Measurements from ENCODE around the gene SH3RF2. TPM values are rescaled to one million over a fixed set of nuclear protein-coding genes. Genes with fewer than 3 reads are reported as not detected.
"Not testable (repeated sequence)": the region's sequence is repeated elsewhere in the genome, so short reads cannot be mapped to it uniquely, and the experiment has no call there.

SH3RF2 gene
- total RNA-seq, 2 experiments from 2014 or later: not detected

DNA sequence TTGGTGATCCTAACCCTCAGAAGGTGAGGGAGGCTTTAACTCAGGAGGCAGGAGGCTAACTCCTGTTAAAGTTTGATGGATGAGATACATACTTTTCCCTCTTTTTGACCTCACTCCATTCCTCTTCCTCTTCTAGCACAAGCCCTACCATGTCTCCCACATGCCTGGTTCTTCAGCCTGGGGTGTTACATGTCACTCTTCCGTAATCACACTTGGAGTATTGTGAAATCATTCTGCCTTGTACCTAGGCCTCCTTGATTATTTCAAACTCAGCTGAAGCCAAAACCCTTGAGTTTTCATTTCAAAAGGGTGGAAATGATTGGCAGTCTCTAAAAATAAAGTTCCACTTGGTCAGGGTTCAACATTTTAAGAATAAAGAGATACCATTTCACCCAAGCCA, 167.2 kb downstream of the SH3RF2 start:
- Histone ChIP-seq H3K36me3 (ENCODE audit: insufficient read depth, low read length) (peaks cover 9% of the 10 kb centered on the region; the same call in 1 of the 2 replicates), H3K4me2 (ENCODE audit: low read length) (no peak overlapping the region), H3K4me1 (ENCODE audit: insufficient read depth, low read length, poor library complexity, severe bottlenecking) (peaks cover 26% of the 10 kb centered on the region), H3K9me2 (ENCODE audit: insufficient read depth, low read length) (no peaks in the 10 kb centered on the region), H3K4me3 (ENCODE audit: low read depth, low read length, poor library complexity, severe bottlenecking) (no peak overlapping the region), H3K9me3 (ENCODE audit: low read length) (no peaks in the 10 kb centered on the region), H3K27ac (ENCODE audit: low read depth, low read length, poor library complexity, severe bottlenecking) (no peak overlapping the region), H4K20me1 (ENCODE audit: insufficient read depth, low read length) (no peaks in the 10 kb centered on the region), H3K79me2 (ENCODE audit: insufficient read depth, low read depth, low read length) (no peaks in the 10 kb centered on the region), H2AFZ (ENCODE audit: low read length) (no peak overlapping the region)
- DNase-seq (ENCODE audit: low spot score): no peak
- TF ChIP-seq, protein P1, sequence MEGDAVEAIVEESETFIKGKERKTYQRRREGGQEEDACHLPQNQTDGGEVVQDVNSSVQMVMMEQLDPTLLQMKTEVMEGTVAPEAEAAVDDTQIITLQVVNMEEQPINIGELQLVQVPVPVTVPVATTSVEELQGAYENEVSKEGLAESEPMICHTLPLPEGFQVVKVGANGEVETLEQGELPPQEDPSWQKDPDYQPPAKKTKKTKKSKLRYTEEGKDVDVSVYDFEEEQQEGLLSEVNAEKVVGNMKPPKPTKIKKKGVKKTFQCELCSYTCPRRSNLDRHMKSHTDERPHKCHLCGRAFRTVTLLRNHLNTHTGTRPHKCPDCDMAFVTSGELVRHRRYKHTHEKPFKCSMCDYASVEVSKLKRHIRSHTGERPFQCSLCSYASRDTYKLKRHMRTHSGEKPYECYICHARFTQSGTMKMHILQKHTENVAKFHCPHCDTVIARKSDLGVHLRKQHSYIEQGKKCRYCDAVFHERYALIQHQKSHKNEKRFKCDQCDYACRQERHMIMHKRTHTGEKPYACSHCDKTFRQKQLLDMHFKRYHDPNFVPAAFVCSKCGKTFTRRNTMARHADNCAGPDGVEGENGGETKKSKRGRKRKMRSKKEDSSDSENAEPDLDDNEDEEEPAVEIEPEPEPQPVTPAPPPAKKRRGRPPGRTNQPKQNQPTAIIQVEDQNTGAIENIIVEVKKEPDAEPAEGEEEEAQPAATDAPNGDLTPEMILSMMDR (conservative IDR thresholded peaks at IDR 0.05; ENCODE audit: low read length): no peak
- no peak for TF ChIP-seq EZH2phosphoT487 (IDR thresholded peaks at IDR 0.05; ENCODE audit: borderline replicate concordance, low read depth, low read length)
- ChIA-PET POLR2A (no interaction called here), CTCF (ENCODE audit: unreplicated experiment) (no interaction called here)
- intact Hi-C loops (cut with micrococcal nuclease; ENCODE audit: unreplicated experiment): no loop called here
- no TSS peak for BruUV-seq (replicated peaks)

DNA sequence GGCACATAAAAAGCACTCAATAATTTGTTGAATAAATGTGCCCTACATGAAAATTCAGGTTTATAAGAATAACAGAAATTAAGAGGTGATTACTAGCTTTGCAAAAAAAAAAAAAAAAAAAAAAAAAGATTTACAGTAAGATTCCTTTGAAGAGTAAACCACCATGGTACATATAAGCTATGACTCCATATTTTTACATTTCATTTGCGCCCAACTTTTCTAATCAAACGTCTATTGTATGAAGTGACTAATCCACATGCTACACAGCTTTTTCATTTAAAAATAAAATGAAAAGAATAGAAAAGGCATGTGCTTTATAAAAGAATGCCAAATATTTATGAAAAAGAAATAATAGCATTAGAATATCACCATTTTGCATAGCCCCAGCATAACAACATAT, 169.1 kb downstream of the SH3RF2 start, which contains the start of gene PLAC8L1:
Gene PLAC8L1 (minus strand): TSS at position 101 of the 400 bp plus-strand sequence. CDS start 1,266 bp downstream, outside the sequence.
- Histone ChIP-seq H3K79me2 (ENCODE audit: insufficient read depth, low read depth, low read length) (no peaks in the 10 kb centered on the region), H4K20me1 (ENCODE audit: insufficient read depth, low read length) (no peaks in the 10 kb centered on the region), H3K9me2 (ENCODE audit: insufficient read depth, low read length) (no peaks in the 10 kb centered on the region), H3K4me1 (ENCODE audit: insufficient read depth, low read length, poor library complexity, severe bottlenecking) (peaks cover 26% of the 10 kb centered on the region), H3K4me3 (ENCODE audit: low read depth, low read length, poor library complexity, severe bottlenecking) (no peak within 1 kb of the TSS), H3K9me3 (ENCODE audit: low read length) (no peaks in the 10 kb centered on the region), H2AFZ (ENCODE audit: low read length) (no peak within 1 kb of the TSS), H3K36me3 (ENCODE audit: insufficient read depth, low read length) (peaks cover 9% of the 10 kb centered on the region; the same call in 1 of the 2 replicates), H3K4me2 (ENCODE audit: low read length) (no peak within 1 kb of the TSS), H3K27ac (ENCODE audit: low read depth, low read length, poor library complexity, severe bottlenecking) (no peak within 1 kb of the TSS)
- DNase-seq (ENCODE audit: low spot score): no peak
- TF ChIP-seq, protein P1 (conservative IDR thresholded peaks at IDR 0.05; ENCODE audit: low read length): no peak
- no peak for TF ChIP-seq EZH2phosphoT487 (IDR thresholded peaks at IDR 0.05; ENCODE audit: borderline replicate concordance, low read depth, low read length)
- ChIA-PET CTCF (ENCODE audit: unreplicated experiment) (no interaction called here), POLR2A (interaction anchor here (0.6 to 1.3 kb wide), 7 partner anchors 8 to 1126 kb away, joined by 3 to 4 read pairs (median 3); no protein-coding TSS in a partner anchor)
- no TSS peak for BruUV-seq (replicated peaks)
- intact Hi-C loops (cut with micrococcal nuclease; ENCODE audit: unreplicated experiment): no loop called here

DNA sequence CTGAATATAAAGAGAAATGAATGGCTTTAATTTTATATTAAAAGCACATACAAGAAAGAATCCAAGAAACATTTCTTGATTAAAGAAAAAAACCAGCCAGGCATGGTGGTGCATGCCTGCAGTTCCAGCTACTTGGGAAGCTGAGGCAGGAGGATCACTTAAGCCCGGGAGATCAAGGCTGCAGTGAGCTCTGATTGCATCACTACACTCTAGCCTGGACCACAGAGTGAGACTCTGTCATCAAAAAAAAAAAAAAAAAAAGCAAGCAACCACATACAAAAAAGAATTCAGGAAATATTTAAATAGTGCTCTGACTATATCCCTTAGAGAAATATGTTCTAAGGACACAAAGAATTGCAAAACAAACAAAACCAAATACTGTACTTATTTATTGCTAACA, 171.5 kb downstream of the SH3RF2 start:
- no peak for TF ChIP-seq EZH2phosphoT487 (IDR thresholded peaks at IDR 0.05; ENCODE audit: borderline replicate concordance, low read depth, low read length)
- TF ChIP-seq, protein P1 (conservative IDR thresholded peaks at IDR 0.05; ENCODE audit: low read length): no peak
- ChIA-PET POLR2A (interaction anchor here (0.6 to 2.9 kb wide), 6 partner anchors 12 to 416 kb away, joined by 3 to 15 read pairs (median 4); no protein-coding TSS in a partner anchor), CTCF (ENCODE audit: unreplicated experiment) (no interaction called here)
- intact Hi-C loops (cut with micrococcal nuclease; ENCODE audit: unreplicated experiment): loop anchor here (2.0 kb wide), 1 partner anchor 31 kb away; no protein-coding TSS in a partner anchor
- no peak overlapping the region for H3K27ac ChIP-seq (ENCODE audit: low read depth, low read length, poor library complexity, severe bottlenecking)
- H3K9me2 ChIP-seq (ENCODE audit: insufficient read depth, low read length): no peaks in the 10 kb centered on the region
- no peak overlapping the region; the same call in 1 of the 2 replicates for H3K4me2 ChIP-seq (ENCODE audit: low read length)
- peaks cover 23% of the 10 kb centered on the region for H3K36me3 ChIP-seq (ENCODE audit: insufficient read depth, low read length)
- no peak overlapping the region for H3K4me3 ChIP-seq (ENCODE audit: low read depth, low read length, poor library complexity, severe bottlenecking)
- H3K79me2 ChIP-seq (ENCODE audit: insufficient read depth, low read depth, low read length): no peaks in the 10 kb centered on the region
- peaks cover 44% of the 10 kb centered on the region for H3K4me1 ChIP-seq (ENCODE audit: insufficient read depth, low read length, poor library complexity, severe bottlenecking)
- no peaks in the 10 kb centered on the region for H4K20me1 ChIP-seq (ENCODE audit: insufficient read depth, low read length)
- H2AFZ ChIP-seq (ENCODE audit: low read length): no peak overlapping the region
- no TSS peak for BruUV-seq (replicated peaks)
- no peak for DNase-seq (ENCODE audit: low spot score)
- H3K9me3 ChIP-seq (ENCODE audit: low read length): no peaks in the 10 kb centered on the region

DNA sequence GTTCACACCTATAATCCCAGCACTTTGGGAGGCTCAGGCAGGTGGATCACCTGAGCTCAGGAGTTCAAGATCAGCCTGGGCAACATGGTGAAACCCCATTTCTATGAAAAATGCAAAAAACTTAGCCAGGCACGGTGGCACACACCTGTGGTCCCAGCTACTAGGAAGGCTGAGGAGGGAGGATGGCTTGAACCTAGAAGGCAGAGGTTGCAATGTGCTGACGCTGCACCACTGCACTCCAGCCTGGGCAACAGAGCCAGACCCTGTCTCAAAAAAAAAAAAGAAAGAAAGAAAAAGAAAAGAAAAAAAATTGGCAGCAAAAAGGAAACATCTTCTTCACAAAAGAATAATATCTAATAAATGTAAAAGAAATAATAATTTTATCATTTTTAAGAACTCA, 172.5 kb downstream of the SH3RF2 start:
- H3K4me3 ChIP-seq (ENCODE audit: low read depth, low read length, poor library complexity, severe bottlenecking); H3K9me3 ChIP-seq (ENCODE audit: low read length); CTCF ChIA-PET (ENCODE audit: unreplicated experiment); H3K79me2 ChIP-seq (ENCODE audit: insufficient read depth, low read depth, low read length); H4K20me1 ChIP-seq (ENCODE audit: insufficient read depth, low read length); H3K27ac ChIP-seq (ENCODE audit: low read depth, low read length, poor library complexity, severe bottlenecking); BruUV-seq (replicated peaks); H3K9me2 ChIP-seq (ENCODE audit: insufficient read depth, low read length); H2AFZ ChIP-seq (ENCODE audit: low read length); H3K4me2 ChIP-seq (ENCODE audit: low read length); intact Hi-C loops (cut with micrococcal nuclease; ENCODE audit: unreplicated experiment); DNase-seq (ENCODE audit: low spot score): not testable (repeated sequence)
- Histone ChIP-seq H3K36me3 (ENCODE audit: insufficient read depth, low read length) (peaks cover 33% of the 10 kb centered on the region), H3K4me1 (ENCODE audit: insufficient read depth, low read length, poor library complexity, severe bottlenecking) (peaks cover 44% of the 10 kb centered on the region)
- POLR2A ChIA-PET: interaction anchor here (0.7 to 2.9 kb wide), 7 partner anchors 11 to 340 kb away, joined by 3 to 15 read pairs (median 3); no protein-coding TSS in a partner anchor

All from OCI-LY7 (cell line).